ENCODE measurements around the gene SLC7A8.

SLC7A8 gene

DNA sequence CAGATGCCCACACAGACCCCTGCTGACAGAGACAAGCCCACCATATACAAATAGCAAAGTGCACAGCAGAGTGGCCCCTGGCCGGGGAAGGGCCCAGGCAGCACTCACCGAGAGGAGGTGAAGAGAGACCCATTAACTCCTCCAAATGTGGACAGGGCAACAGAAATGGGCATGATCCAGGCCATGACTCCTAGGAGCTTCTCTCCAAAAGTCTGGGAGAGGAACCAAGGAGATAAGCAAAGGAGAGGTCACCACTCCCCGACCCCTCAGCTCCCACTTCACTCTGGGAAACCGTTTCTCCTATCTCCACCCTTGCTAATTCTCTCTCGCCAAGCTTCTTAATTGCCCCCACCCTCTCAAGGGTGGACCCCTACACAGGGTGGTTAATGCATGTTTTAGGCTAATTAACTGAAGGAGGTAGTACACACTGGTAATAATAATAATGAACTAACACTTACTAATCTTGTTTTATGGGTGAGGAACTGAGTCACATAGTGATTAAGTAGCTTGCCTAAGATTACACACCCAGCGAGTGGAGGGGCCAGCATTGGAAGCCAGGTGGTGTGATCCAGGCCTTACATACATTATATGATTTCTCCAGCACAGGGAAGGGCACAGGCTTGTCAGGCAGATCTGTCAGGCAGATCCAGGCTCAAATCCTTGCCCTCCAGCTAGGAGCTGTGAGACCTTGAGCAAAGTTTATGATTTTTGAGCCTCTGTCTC lies 45.5 kb downstream of the SLC7A8 start:
- Mint-ChIP-seq H3K4me3 (no peak overlapping the region), H3K27me3 (no peaks in the 10 kb centered on the region), H3K36me3 (ENCODE audit: low read depth) (no peaks in the 10 kb centered on the region), H3K9me3 (no peaks in the 10 kb centered on the region), H3K27ac (no peak overlapping the region), H3K4me1 (ENCODE audit: low read depth) (no peaks in the 10 kb centered on the region)
- DNase-seq = no peak

DNA sequence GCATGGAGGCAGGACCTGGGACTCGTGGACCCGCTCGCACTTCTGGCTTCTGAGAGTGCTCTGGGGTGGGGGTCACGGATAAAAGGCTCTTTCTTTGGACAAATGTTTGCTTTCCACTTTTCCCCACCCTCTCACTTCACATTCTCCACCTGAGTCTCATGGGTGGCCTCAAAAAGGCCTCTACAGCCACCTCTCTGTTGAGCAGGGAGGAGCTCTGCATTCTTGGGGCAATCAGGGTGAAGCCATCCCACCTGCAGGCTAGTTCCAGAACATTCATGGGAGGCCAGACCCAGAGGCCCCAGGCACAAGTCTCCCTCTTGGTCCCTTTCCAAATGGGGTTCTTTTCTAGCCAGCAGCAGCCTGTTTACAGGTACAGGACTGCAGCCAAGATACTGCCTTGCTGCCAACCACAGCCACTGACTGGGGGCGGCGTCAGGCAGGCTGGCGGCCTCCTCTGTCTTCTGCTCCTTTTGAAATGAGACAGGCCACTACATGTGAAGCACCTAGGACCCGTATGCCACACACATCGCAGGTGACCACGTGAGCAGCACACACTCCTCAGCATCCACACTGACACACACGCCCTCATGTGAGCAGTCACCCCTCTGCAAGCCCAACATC lies 46.2 kb downstream of the SLC7A8 start:
- H3K9me3 Mint-ChIP-seq = no peaks in the 10 kb centered on the region
- no peaks in the 10 kb centered on the region for H3K36me3 Mint-ChIP-seq (ENCODE audit: low read depth)
- no peaks in the 10 kb centered on the region for H3K27me3 Mint-ChIP-seq
- H3K4me3 Mint-ChIP-seq = no peak overlapping the region
- DNase-seq = no peak
- H3K4me1 Mint-ChIP-seq (ENCODE audit: low read depth) = no peaks in the 10 kb centered on the region
- no peak overlapping the region for H3K27ac Mint-ChIP-seq

DNA sequence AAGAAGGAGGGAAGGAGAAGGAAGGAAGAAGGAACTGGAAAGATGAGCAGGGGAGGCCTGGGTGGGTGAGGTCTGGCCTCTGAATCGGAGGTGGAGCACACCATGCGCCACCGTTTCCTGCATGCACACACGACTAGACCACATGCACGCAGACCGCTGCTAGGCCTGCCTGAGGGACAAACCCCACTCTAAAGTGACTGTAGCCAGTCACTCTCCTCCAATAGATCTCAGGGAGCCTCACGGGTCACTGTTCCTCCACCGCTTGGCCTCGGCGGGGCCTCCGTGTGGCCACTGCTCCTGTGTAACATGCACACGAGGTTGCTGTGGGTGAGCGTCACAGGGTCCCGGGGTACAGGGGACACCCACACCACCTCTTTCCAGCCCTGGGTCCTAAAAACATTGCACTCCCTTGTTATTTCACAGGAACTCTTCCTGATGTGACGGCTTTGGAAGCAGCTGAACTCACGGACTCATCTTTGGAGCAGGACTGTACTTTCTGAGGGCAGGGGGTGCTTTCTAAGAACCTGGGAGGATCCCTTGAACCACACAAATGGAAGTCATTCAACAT lies 46.8 kb downstream of the SLC7A8 start:
- DNase-seq = no peak
- no peaks in the 10 kb centered on the region for H3K36me3 Mint-ChIP-seq (ENCODE audit: low read depth)
- H3K27me3 Mint-ChIP-seq = no peaks in the 10 kb centered on the region
- H3K27ac Mint-ChIP-seq = no peak overlapping the region
- no peaks in the 10 kb centered on the region for H3K9me3 Mint-ChIP-seq
- no peaks in the 10 kb centered on the region for H3K4me1 Mint-ChIP-seq (ENCODE audit: low read depth)
- H3K4me3 Mint-ChIP-seq = no peak overlapping the region

DNA sequence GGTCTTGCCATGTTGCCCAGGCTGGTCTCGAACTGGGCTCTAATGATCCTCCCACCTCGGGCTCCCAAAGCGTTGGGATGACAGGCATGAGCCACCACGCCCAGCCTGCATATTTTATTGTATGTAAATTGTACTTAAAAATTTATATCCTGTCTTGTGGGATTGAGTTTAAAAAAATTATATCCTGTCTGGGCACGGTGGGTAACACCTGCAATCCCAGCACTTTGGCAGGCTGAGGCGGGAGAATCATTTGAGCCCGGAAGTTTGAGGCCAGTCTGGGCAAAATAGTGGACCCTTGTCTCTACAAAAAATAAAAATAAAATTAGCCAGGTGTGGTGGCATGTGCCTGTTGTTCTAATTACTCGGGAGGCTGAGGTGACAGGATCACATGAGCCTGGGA lies 50.5 kb downstream of the SLC7A8 start:
- no peaks in the 10 kb centered on the region for H3K36me3 Mint-ChIP-seq (ENCODE audit: low read depth)
- H3K9me3 Mint-ChIP-seq = no peaks in the 10 kb centered on the region
- no peak overlapping the region for H3K4me3 Mint-ChIP-seq
- DNase-seq = no peak
- H3K4me1 Mint-ChIP-seq (ENCODE audit: low read depth) = no peaks in the 10 kb centered on the region
- no peak overlapping the region for H3K27ac Mint-ChIP-seq
- no peaks in the 10 kb centered on the region for H3K27me3 Mint-ChIP-seq

DNA sequence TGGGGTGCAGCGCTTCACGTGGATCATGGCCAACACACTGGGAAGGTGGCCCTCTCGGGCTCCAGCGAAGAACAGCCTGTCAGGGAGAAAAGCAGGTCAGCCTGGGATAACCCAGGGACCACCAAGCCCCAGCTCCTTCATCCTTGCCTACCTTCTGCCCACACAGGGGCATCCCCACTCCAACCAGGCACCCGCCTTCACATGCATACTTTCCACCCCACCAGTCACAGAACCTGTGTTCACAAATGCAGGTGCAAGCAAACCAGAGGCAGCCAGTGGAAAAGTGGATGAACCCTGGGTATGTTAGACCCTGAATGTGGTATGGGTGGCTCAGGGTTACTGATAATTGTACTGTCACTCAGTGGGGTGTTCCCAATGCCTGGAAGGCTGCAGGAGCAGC lies 52.0 kb downstream of the SLC7A8 start:
- Mint-ChIP-seq H3K36me3 (ENCODE audit: low read depth) (no peaks in the 10 kb centered on the region), H3K4me1 (ENCODE audit: low read depth) (no peaks in the 10 kb centered on the region), H3K27ac (no peak overlapping the region), H3K9me3 (no peaks in the 10 kb centered on the region), H3K4me3 (no peak overlapping the region), H3K27me3 (no peaks in the 10 kb centered on the region)
- DNase-seq = no peak

DNA sequence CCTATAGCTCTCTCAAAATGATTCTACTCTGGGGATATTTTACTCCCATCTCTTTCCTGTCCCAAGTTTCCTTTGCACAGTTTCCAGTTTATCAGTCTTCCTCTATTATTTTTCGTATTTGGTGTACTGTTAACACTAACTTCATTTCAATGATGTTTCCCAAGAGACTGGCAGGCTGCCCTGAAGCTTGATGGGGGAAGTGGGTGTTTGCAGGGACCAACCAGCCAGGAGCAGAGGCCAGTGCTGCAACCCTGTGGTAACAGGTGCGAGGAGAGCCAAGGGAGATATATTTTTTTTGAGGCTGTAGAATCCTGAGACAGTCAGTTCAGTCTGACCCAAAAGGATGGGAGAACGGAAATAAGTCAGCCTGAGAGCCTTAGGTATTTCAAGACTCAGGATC lies 52.6 kb downstream of the SLC7A8 start:
- Mint-ChIP-seq H3K27ac (no peak overlapping the region), H3K4me3 (no peak overlapping the region), H3K9me3 (no peaks in the 10 kb centered on the region), H3K27me3 (no peaks in the 10 kb centered on the region), H3K36me3 (ENCODE audit: low read depth) (no peaks in the 10 kb centered on the region), H3K4me1 (ENCODE audit: low read depth) (no peaks in the 10 kb centered on the region)
- DNase-seq = no peak

DNA sequence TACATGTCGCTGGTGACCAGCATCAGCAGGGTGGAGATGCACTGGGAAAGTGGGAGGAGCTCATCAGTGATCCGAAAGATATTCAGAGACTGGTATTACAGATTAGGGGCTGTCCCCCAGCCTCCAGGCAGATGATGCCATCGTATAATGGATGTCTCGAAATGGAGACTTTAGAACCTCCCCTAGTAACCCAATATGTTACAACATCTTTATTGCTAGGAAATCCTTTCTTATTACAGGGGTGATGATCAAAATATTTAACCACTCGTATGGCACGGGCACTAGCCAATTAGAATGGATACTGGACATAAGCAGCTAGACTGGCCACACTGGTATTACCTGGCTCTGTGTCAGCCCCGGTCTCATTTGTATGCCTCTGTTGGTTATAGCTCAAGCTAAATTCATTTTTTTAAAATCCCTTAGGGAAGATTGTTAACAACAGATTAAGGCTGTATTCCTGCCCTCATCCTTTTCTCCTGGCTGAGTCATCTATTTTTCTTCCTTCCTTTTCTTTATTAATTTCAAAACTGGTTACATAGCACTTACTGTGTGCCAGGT lies 53.6 kb downstream of the SLC7A8 start:
- H3K36me3 Mint-ChIP-seq (ENCODE audit: low read depth) = no peaks in the 10 kb centered on the region
- no peaks in the 10 kb centered on the region for H3K9me3 Mint-ChIP-seq
- no peaks in the 10 kb centered on the region for H3K27me3 Mint-ChIP-seq
- no peak overlapping the region for H3K27ac Mint-ChIP-seq
- H3K4me1 Mint-ChIP-seq (ENCODE audit: low read depth) = no peaks in the 10 kb centered on the region
- H3K4me3 Mint-ChIP-seq = no peak overlapping the region
- DNase-seq = no peak

DNA sequence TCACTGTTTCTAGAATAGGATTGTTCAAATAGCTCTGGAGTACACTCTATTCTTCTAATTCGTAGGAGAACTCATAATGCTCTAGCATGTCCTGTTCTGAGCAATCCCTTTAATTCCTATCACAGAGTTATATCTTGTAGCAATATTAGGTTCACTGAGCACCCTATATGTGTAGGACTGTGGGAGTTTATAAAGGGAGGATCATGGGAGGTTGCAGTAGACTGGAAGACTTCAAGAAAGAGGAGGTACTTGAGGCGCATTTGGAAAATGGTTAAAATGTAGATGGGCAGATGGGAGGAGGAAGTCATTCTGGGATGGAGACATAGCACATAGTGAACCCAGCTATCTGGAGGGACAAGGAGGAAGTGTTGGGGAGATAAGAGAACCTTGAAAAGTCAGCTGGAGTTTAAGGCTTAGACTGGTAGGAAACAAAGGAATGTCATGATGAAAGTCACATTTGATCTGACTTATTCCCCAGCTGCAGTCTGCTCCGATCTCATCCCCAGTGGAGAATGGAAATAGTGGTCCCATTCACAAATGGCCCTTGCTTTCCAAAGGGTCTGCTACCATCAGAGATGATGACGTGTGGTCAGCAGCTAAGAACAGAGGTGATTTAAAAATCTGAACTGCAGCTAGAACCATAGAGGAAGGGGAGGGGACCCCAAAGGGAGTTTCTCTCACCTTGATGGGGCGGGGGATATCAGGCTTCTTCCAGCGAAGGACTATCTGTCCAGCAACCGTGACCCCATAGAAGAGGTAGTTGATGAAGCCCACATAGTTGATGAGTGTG lies 54.3 kb downstream of the SLC7A8 start:
- Mint-ChIP-seq H3K27ac (no peak overlapping the region), H3K9me3 (no peaks in the 10 kb centered on the region), H3K27me3 (no peaks in the 10 kb centered on the region), H3K36me3 (ENCODE audit: low read depth) (no peaks in the 10 kb centered on the region), H3K4me3 (no peak overlapping the region), H3K4me1 (ENCODE audit: low read depth) (no peaks in the 10 kb centered on the region)
- DNase-seq = no peak

DNA sequence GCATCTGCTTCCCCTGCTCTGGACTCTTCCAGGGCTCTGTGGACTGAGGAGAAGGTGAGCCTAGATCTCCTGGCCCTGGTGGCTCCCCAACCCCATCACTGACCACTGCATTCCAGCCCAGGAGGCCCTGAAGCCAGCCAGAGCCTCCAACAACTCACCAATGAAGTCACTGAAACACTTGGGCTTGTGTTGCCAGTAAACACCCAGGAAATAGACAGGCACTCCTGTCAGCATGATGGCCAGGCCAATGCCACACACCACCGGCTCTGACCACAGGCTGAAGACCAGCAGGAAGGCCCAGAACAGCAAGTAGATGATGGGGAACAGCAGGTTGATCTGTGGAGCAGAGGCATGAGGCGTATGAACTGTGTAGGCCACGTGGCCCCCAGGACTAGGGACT lies 55.6 kb downstream of the SLC7A8 start:
- H3K27ac Mint-ChIP-seq = no peak overlapping the region
- no peaks in the 10 kb centered on the region for H3K36me3 Mint-ChIP-seq (ENCODE audit: low read depth)

DNA sequence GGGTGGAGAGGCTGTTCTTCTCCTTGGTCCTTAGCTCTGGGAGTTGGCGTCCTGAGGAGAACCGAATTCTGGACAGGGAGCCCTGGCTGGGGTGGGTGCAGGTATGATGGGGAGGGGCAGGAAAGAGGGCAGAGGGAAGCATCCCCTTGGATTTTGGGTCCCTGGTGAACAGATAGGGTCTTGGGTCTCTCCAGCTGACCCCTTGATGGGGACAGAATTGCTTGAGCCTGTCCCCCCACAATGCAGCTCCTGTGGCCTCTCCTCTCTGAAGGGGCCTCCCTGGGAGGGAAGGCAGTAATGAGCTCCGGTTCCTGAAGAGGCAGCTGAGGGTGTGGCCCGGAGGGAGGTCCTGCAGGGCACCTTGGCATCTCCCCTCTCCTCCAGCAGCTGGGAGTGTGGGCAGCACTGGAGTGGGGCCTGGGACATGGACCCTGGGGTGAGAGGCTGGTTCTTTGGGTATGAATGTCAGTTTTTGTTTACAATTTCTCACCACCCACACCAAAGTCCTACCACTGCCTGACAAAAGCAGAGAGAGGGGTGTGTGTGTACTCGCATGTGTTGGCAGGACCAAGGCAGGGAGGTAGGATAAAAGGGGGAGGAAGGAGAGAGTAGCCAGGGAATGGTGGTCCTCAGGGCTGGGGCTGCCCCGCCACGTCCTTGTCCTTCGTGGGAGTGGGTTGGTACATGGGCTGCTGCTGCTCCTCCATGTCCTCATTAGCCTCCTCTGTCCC lies 56.7 kb downstream of the SLC7A8 start:
- H3K9me3 Mint-ChIP-seq = no peaks in the 10 kb centered on the region
- DNase-seq = no peak
- H3K36me3 Mint-ChIP-seq (ENCODE audit: low read depth) = no peaks in the 10 kb centered on the region
- H3K4me1 Mint-ChIP-seq (ENCODE audit: low read depth) = peaks cover 2% of the 10 kb centered on the region
- H3K27me3 Mint-ChIP-seq = no peaks in the 10 kb centered on the region
- H3K27ac Mint-ChIP-seq = no peak overlapping the region
- H3K4me3 Mint-ChIP-seq = no peak overlapping the region

More for the DNA sequence above, 55.6 kb downstream of the SLC7A8 start:
- DNase-seq = no peak
- H3K27me3 Mint-ChIP-seq = no peaks in the 10 kb centered on the region
- no peaks in the 10 kb centered on the region for H3K9me3 Mint-ChIP-seq
- H3K4me3 Mint-ChIP-seq = no peak overlapping the region
- H3K4me1 Mint-ChIP-seq (ENCODE audit: low read depth) = no peaks in the 10 kb centered on the region

DNA sequence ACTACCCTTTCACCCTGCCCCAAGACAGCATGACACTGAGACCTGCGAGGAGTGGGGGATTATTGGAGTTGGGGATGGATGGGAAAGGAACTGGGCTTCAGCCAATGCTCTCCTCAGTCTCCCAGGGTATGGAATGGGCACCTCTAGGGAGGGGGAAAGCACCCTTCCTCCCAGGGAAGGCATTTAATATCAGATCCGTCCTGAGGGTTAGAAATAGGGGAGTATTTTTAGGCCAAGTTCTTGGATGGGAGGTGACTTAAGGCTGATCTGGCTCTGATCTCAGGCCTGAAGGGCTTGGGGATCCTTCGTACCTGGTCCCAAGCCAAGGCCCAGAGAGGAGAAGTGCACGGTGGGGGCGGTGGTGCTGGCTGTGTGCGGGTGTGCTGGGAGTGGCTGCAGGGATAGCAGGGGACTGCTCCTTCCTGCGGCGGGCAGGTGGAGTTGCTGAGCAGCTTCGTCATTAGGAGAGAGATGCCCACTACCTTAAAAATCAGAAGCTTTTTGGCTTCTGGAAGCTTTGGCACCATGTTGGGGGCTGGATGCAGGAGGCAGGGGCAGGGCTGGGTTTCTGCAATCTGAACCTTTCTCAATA lies 57.4 kb downstream of the SLC7A8 start:
- H3K4me3 Mint-ChIP-seq = no peak overlapping the region
- H3K27me3 Mint-ChIP-seq = no peaks in the 10 kb centered on the region
- DNase-seq = no peak
- H3K9me3 Mint-ChIP-seq = no peaks in the 10 kb centered on the region
- no peak overlapping the region for H3K27ac Mint-ChIP-seq
- peaks cover 9% of the 10 kb centered on the region for H3K4me1 Mint-ChIP-seq (ENCODE audit: low read depth)
- H3K36me3 Mint-ChIP-seq (ENCODE audit: low read depth) = no peaks in the 10 kb centered on the region

DNA sequence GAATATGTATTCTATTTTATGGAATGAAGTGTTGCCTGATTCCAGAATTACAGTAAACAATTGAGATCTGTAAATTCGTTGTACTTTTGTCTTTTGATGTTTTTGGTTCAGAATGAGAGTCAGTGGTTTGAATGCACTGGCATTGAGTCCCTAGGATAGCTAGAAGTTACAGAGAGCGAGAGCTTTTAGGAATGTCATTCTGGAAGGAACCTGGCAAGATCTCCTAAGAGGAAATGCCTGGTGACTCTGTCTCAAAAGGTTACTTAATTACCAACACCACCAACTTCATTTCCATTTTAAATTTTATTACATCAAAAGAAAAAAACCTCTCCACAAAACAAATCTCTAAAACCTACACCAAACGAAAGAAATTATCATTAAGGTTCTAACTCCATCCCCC lies 58.4 kb downstream of the SLC7A8 start:
- H3K27ac Mint-ChIP-seq = no peak overlapping the region
- H3K36me3 Mint-ChIP-seq (ENCODE audit: low read depth) = no peaks in the 10 kb centered on the region
- no peaks in the 10 kb centered on the region for H3K9me3 Mint-ChIP-seq

DNA sequence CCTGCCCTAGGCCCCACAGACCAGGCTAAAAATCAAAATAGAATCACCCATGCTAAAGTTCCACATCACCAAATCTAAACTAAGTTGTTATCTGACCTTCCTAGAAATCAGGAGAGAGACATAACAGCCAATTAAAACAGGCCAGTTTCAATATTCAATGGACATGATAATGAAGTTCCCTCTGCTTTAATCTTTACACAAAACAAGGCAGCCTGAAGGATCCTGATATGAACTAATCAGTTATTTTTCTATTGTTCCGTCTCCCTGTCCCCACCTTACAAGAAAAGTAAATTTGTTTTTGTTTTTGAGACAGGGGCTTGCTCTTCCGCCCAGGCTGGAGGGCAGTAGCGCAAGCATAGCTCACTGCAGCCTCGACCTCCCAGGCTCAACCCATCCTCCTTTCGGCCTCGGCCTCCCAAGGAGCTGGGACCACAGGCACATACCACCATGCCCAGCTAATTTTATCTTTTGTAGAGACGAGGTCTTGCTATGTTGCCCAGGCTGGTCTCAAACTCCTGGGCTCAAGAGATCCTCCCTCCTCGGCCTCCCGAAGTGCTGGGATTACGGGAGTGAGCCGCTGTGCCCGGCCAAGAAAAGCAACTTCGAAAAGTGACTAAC lies 59.0 kb downstream of the SLC7A8 start:
- H3K4me3 Mint-ChIP-seq = no peak overlapping the region
- no peaks in the 10 kb centered on the region for H3K27me3 Mint-ChIP-seq
- no peaks in the 10 kb centered on the region for H3K36me3 Mint-ChIP-seq (ENCODE audit: low read depth)
- H3K9me3 Mint-ChIP-seq = no peaks in the 10 kb centered on the region
- H3K27ac Mint-ChIP-seq = no peak overlapping the region
- no peak for DNase-seq
- H3K4me1 Mint-ChIP-seq (ENCODE audit: low read depth) = peaks cover 25% of the 10 kb centered on the region

More for the DNA sequence above, 58.4 kb downstream of the SLC7A8 start:
- Mint-ChIP-seq H3K27me3 (no peaks in the 10 kb centered on the region), H3K4me1 (ENCODE audit: low read depth) (peaks cover 19% of the 10 kb centered on the region), H3K4me3 (no peak overlapping the region)
- DNase-seq = no peak
